Mucosa of descending colon (tissue), 3 donors: ENCODE results near the gene PSTPIP2. TPM values are rescaled to one million over a fixed set of nuclear protein-coding genes. Genes with fewer than 3 reads are reported as not detected.

Experiments
- ATAC-seq: fragments of 200-7000 bp; cut with Tn5 transposase; one replicate; pipeline ENCODE4 v1.9.1; 2020; ENCODE audit warnings: mild to moderate bottlenecking, moderate library complexity
- DNase-seq, 3 donors: peaks; one replicate each; pipeline ENCODE4 v3.0.0-alpha.2; 2020
- H3K36me3 ChIP-seq: fragments of 200-600 bp; one replicate; pipeline ENCODE4 v1.8.0; 2021; ENCODE audit warnings: low read depth, mild to moderate bottlenecking
- H3K4me1 ChIP-seq: fragments of 200-600 bp; one replicate; pipeline ENCODE4 v1.8.0; 2021; ENCODE audit warnings: low read depth, mild to moderate bottlenecking
- H3K4me3 ChIP-seq: fragments of 200-600 bp; one replicate; pipeline ENCODE4 v1.8.0; 2021; ENCODE audit warnings: mild to moderate bottlenecking
- H3K9me3 ChIP-seq: fragments of 200-600 bp; one replicate; pipeline ENCODE4 v1.8.0; 2021; ENCODE audit warnings: mild to moderate bottlenecking
- intact Hi-C, 2 donors: fragments of 100-400 bp; cut with DNase I in 1 of 2; cut with micrococcal nuclease in 1 of 2; formaldehyde crosslinking; loops; one replicate each; pipeline versions ENCODE4 v1.11.0 to v1.11.1; 2022; cut with DNase I, micrococcal nuclease
- total RNA-seq, 3 donors: library from RNA; stranded (reverse); fragmentation: NEBNext Ultra II Directional in 2 of 3; extraction: Animal tissue kit (Norgen Biotek cat#: 25700) in 2 of 3; gene quantifications; one replicate each; pipeline versions ENCODE4 v1.2.1 to v1.2.4, GENCODE V29; 2021 to 2023
- TF ChIP-seq, protein P1 (sequence below): fragments of 200-600 bp; IDR thresholded peaks from one replicate; pipeline ENCODE4 v1.8.0; 2022; ENCODE audit warnings: antibody characterized with exemption, mild to moderate bottlenecking
- donor health status: DM: no; HTN: no; CAD: no; lungs with moderate emphysema.
- donor health status: DM: no; HTN: no; CAD: no.
- donor health status: DM: no; HTN: yes; CAD: no.

The PSTPIP2 gene
- total RNA-seq, 3 donors from 2014 or later: 2.9 to 9.4 (median 9.0) TPM

DNA sequence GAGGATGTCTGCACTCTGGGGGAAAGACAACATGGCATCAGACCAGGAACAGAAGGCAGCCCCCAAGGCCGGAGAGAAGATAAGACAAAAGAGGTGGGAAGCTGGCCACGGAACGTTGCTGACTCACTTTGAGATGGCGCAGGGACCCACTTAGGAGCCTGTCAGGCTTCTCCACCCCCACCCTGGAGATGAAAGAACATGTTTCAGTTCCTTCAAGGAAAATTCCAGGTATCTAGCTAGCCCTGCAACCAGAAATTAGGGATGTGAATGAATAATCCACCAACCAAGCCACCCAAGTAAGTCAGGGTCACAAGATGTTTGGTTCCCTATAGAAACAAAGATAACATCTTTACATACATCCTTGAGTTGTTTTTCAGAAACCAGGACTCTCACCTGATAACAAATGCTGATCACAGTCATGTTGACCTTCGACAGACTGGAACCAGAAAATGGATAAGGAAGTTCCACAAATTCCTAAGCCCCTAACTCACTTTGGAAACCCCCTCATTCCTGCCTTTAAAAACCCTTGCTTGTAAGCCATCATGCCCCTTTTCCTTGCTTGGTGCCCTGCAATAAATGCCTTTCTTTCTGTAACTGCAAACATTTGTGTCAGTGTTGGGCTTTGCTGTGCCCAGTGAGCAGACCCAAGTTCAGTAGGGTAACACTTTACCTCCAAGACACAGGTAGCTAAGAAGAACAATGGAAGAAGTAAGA is 31.9 kb downstream of the PSTPIP2 start:
- no peaks in the 10 kb centered on the region for H3K9me3 ChIP-seq
- H3K36me3 ChIP-seq: no peaks in the 10 kb centered on the region
- TF ChIP-seq, protein P1, sequence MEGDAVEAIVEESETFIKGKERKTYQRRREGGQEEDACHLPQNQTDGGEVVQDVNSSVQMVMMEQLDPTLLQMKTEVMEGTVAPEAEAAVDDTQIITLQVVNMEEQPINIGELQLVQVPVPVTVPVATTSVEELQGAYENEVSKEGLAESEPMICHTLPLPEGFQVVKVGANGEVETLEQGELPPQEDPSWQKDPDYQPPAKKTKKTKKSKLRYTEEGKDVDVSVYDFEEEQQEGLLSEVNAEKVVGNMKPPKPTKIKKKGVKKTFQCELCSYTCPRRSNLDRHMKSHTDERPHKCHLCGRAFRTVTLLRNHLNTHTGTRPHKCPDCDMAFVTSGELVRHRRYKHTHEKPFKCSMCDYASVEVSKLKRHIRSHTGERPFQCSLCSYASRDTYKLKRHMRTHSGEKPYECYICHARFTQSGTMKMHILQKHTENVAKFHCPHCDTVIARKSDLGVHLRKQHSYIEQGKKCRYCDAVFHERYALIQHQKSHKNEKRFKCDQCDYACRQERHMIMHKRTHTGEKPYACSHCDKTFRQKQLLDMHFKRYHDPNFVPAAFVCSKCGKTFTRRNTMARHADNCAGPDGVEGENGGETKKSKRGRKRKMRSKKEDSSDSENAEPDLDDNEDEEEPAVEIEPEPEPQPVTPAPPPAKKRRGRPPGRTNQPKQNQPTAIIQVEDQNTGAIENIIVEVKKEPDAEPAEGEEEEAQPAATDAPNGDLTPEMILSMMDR: no peak
- H3K4me1 ChIP-seq: no peaks in the 10 kb centered on the region
- ATAC-seq (no peak), DNase-seq (no peak)
- intact Hi-C loops: no loop called here
- H3K4me3 ChIP-seq: no peak overlapping the region

DNA sequence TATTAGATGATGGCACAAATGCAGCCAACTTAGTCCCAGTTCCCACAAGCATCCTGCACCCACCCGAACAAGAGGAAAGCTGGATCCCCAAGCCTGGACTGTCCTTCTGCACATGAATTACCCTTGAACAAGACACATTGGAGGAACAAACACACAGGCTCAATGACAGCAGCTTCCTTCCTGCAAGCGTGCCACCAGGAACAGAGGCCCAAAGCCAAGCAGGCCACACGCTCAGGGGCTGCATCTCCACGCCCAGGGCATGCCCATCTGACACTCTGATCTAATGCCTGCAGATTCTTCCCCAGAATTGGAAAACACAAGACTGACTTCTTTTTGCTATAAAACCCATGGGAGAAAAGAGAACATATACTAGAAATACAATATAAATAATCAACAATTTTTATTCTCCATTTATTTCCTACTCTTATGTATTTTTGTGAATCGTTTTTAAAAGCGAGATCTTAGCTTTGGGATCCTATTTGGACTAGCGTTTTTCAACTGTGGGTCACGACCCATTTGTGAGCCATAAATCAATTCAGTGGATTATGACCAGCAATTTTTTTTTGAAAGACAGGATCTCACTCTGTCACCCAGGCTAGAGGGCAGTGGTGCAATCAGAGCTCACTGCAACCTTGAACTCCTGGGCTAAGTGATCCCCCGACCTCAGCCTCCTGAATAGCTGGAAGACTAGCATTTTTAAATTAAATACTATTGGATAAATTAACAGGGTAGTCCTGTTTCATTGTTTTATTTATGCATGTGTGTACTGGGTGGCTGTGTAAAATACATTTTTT is 34.4 kb downstream of the PSTPIP2 start:
- TF ChIP-seq, protein P1: no peak
- no peaks in the 10 kb centered on the region for H3K9me3 ChIP-seq
- H3K36me3 ChIP-seq: no peaks in the 10 kb centered on the region
- no peaks in the 10 kb centered on the region for H3K4me1 ChIP-seq
- DNase-seq: no peak
- no peak overlapping the region for H3K4me3 ChIP-seq
- intact Hi-C loops: no loop called here
- ATAC-seq: no peak

DNA sequence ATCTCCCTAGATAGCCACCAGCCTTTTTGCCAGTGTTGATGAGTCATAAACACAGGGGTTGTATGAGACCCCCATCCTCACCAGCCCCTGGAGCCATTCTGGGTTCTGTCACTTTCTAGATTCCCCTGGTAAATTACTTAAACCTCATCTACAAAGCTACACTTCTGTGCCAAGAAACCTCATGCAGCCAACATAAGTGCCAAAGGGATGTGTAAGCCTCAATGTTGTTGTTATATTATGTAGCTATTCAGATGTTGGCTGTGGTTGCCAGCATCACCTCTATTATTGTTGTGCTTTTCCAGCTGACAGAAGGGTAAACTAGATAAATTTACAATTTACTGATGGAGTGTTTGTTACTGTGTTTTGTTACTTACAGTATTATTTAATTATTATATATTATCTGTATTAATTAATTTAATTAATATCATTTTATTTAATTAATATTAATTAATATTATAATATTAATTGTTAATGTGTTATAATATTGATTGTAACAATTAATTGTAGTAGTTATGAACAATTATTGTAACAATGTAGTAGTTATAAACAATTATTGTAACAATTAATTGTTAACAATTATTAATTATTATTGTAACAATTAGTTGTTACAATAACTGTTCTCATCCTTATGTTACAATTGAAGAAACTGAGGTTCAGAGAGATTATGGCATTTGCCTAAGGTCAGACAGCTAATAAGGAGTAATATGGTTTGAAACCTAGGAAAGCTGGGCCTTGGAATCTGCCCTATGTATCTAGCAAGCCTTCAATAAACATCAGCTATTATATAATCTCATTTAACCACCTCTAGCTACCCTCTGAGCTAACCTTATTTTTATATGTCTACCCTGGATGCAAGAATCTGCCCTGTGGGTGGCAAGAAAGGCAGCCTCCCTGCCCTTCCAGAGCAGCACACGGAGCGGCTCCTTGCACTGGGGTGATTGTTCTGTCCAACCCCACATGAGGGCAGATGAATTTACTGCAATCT is 36.1 kb downstream of the PSTPIP2 start:
- no peak for DNase-seq
- intact Hi-C loops: no loop called here
- H3K4me3 ChIP-seq: no peak overlapping the region
- ATAC-seq: no peak
- no peaks in the 10 kb centered on the region for H3K36me3 ChIP-seq
- TF ChIP-seq, protein P1: no peak
- H3K9me3 ChIP-seq: no peaks in the 10 kb centered on the region
- no peaks in the 10 kb centered on the region for H3K4me1 ChIP-seq

DNA sequence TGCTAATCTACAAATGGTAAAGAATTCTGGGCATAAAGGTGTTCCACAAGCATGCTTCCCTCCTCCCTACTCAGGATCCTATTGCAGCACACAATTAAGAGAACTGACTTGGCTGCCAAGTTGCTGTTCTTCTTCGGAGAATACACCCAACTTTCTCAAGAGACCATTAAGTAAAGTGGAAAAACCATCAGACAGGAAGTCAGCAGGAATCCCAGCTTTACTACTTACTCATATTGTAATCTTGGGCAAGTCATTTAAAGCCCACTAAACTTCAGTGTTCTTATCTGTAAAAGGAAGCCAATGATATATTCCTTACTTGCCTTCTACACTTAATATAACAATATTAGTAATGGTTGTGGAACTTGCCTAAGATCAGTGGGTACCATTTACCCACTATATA is 37.8 kb downstream of the PSTPIP2 start:
- TF ChIP-seq, protein P1: no peak
- DNase-seq (no peak), ATAC-seq (no peak)
- Histone ChIP-seq H3K9me3 (no peaks in the 10 kb centered on the region), H3K4me3 (no peak overlapping the region), H3K4me1 (no peaks in the 10 kb centered on the region), H3K36me3 (no peaks in the 10 kb centered on the region)
- intact Hi-C loops: no loop called here

DNA sequence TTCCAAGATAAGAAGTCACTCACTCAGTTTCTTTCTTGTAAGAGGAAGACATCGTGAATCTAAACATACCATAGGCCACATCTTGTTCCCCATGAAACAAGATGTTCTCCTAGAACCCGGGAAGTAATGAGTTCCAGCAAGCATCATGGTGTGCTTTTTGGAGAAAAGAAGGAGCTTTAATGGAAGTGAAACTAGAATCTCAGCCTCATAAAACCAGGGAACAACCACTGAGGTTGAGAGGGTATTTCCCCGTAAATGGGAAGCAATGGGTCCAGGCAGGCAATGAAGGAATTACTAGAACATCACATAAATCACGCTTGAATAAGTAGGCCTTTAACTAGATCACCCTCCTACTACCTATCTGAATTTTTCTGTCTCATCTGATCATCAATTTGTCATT is 40.3 kb downstream of the PSTPIP2 start:
- intact Hi-C loops: no loop called here
- TF ChIP-seq, protein P1: no peak
- H3K4me3 ChIP-seq: no peak overlapping the region
- DNase-seq (no peak), ATAC-seq (no peak)
- H3K4me1 ChIP-seq: no peaks in the 10 kb centered on the region
- no peaks in the 10 kb centered on the region for H3K36me3 ChIP-seq
- no peaks in the 10 kb centered on the region for H3K9me3 ChIP-seq
